PC-3 (cell line): ENCODE measurements around the gene RAPGEF3. TPM values are rescaled to one million over a fixed set of nuclear protein-coding genes. Genes with fewer than 3 reads are reported as not detected.
A peak's percentile ranks its signal among the peaks of the same experiment; 100 is the strongest.

Source experiments
- ATAC-seq: fragments of 200-7000 bp; cut with Tn5 transposase; 2 replicates; pipeline ENCODE4 v1.9.1; 2020; ENCODE audit warnings: mild to moderate bottlenecking, moderate library complexity
- BruUV-seq: library from RNA; stranded (reverse); fragments of 400-500 nt; replicated peaks from 2 replicates; lab custom pipeline; 2021; lab: Mats Ljungman, UMichigan
- CTCF ChIA-PET: fragments of 300-600 bp; sonication (Branson Sonifier 250); formaldehyde crosslinking; loops from one replicate; lab custom pipeline; 2022; ENCODE audit warnings: antibody characterized with exemption; lab: Charles Lee
- POLR2A ChIA-PET: fragments of 300-600 bp; sonication (Branson Sonifier 250); formaldehyde crosslinking; loops from one replicate; lab custom pipeline; 2022; ENCODE audit warnings: antibody characterized with exemption; ENCODE audit not compliant: unreplicated experiment; lab: Charles Lee
- DNase-seq: peaks from one replicate; pipeline ENCODE4 v3.0.0-alpha.2; 2015
- H2AFZ ChIP-seq: fragments of 300-600 bp; sonication (generic); 2 replicates; pipeline ENCODE4 v1.6.0; 2016; ENCODE audit warnings: antibody characterized with exemption, low read length
- H3F3A ChIP-seq: fragments of 300-600 bp; sonication (generic); one replicate; pipeline ENCODE4 v1.6.0; 2017; ENCODE audit warnings: antibody characterized with exemption, low read length, control low read depth, mild to moderate bottlenecking; ENCODE audit not compliant: unreplicated experiment
- H3K27ac ChIP-seq: fragments of 300-600 bp; sonication (generic); 2 replicates; pipeline ENCODE4 v1.5.1; 2016; ENCODE audit warnings: mild to moderate bottlenecking, low read length
- H3K27me3 ChIP-seq: fragments of 300-600 bp; sonication (generic); 2 replicates; pipeline ENCODE4 v1.6.1; 2016; ENCODE audit warnings: low read length, mixed read lengths
- H3K36me3 ChIP-seq: fragments of 300-600 bp; sonication (generic); 2 replicates; pipeline ENCODE4 v1.6.1; 2016; ENCODE audit warnings: low read depth, mixed run types, low read length, mixed read lengths
- H3K4me1 ChIP-seq: fragments of 300-600 bp; sonication (generic); 2 replicates; pipeline ENCODE4 v1.5.1; 2016; ENCODE audit warnings: low read length; ENCODE audit not compliant: insufficient read depth
- H3K4me2 ChIP-seq: fragments of 300-600 bp; sonication (generic); 2 replicates; pipeline ENCODE4 v1.6.0; 2016; ENCODE audit warnings: low read length
- H3K4me3 ChIP-seq: fragments of 300-600 bp; sonication (generic); 2 replicates; pipeline ENCODE4 v1.5.1; 2016; ENCODE audit warnings: mild to moderate bottlenecking, low read length, mixed read lengths
- H3K79me2 ChIP-seq: fragments of 300-600 bp; sonication (generic); 2 replicates; pipeline ENCODE4 v1.6.1; 2017; ENCODE audit warnings: low read length, mixed read lengths
- H3K9ac ChIP-seq: fragments of 300-600 bp; sonication (generic); 2 replicates; pipeline ENCODE4 v1.6.0; 2016; ENCODE audit warnings: mild to moderate bottlenecking, low read length
- H3K9me2 ChIP-seq: fragments of 300-600 bp; sonication (generic); replicated peaks from 2 replicates; pipeline ENCODE4 v1.6.1; 2016; ENCODE audit warnings: mixed run types, low read length, mixed read lengths
- H3K9me3 ChIP-seq: fragments of 300-600 bp; sonication (generic); 2 replicates; pipeline ENCODE4 v1.6.1; 2016; ENCODE audit warnings: low read length, mixed read lengths
- H4K20me1 ChIP-seq: fragments of 300-600 bp; sonication (generic); 2 replicates; pipeline ENCODE4 v1.6.1; 2016; ENCODE audit warnings: low read length, mixed read lengths
- CTCF ChIP-seq: fragments of 300-600 bp; sonication (generic); conservative IDR thresholded peaks from 2 replicates; pipeline ENCODE4 v1.5.1; 2017; ENCODE audit warnings: antibody characterized with exemption, low read depth, mild to moderate bottlenecking, low read length
- EZH2 ChIP-seq: fragments of 300-600 bp; sonication (generic); IDR thresholded peaks from one replicate; pipeline ENCODE4 v1.6.1; 2017; ENCODE audit warnings: antibody characterized with exemption, mild to moderate bottlenecking, low read length; ENCODE audit not compliant: unreplicated experiment
- EZH2phosphoT487 ChIP-seq: fragments of 300-600 bp; sonication (generic); IDR thresholded peaks from 2 replicates; pipeline ENCODE4 v1.6.1; 2018; ENCODE audit warnings: mild to moderate bottlenecking, antibody characterized with exemption, low read length, borderline replicate concordance
- intact Hi-C: fragments of 100-400 bp; cut with micrococcal nuclease; formaldehyde crosslinking; loops from 2 replicates; pipeline ENCODE4 v1.9.0; 2023
- total RNA-seq: library from RNA; depleted of rRNA; stranded (reverse); fragments of >200 nt; gene quantifications from 2 replicates; pipeline ENCODE4 v1.2.3, GENCODE V29; 2014

The RAPGEF3 gene
- total RNA-seq, 1 experiment from 2014 or later, result 6.7 TPM

GRCh38 chr12:47776471-47777143, 17.9 kb upstream of the RAPGEF3 start:
- H3K4me2 ChIP-seq, result no peak overlapping the region
- no peak overlapping the region for H3K4me3 ChIP-seq
- DNase-seq (no peak), ATAC-seq (no peak)
- peaks cover 4% of the 10 kb centered on the region for H3F3A ChIP-seq
- H2AFZ ChIP-seq, result no peak overlapping the region
- H3K27ac ChIP-seq, result peak overlapping the region; percentile 15; the same call in 1 of the 2 replicates
- H3K79me2 ChIP-seq, result peaks cover 15% of the 10 kb centered on the region
- TF ChIP-seq EZH2 (no peak), EZH2phosphoT487 (no peak)
- CTCF ChIA-PET, result no interaction called here
- no peaks in the 10 kb centered on the region for H3K9me2 ChIP-seq
- intact Hi-C loops, result no loop called here
- H3K27me3 ChIP-seq, result no peaks in the 10 kb centered on the region
- H4K20me1 ChIP-seq, result no peaks in the 10 kb centered on the region
- BruUV-seq, result no TSS peak
- peaks cover 32% of the 10 kb centered on the region for H3K4me1 ChIP-seq
- no peaks in the 10 kb centered on the region for H3K36me3 ChIP-seq
- POLR2A ChIA-PET, result interaction anchor here (1.5 kb wide), 1 partner anchor 35 kb away, joined by 4 read pairs; no protein-coding TSS in a partner anchor
- no peak overlapping the region for H3K9ac ChIP-seq
- no peaks in the 10 kb centered on the region for H3K9me3 ChIP-seq

GRCh38 chr12:47775100-47775911, 16.6 kb upstream of the RAPGEF3 start:
- Histone ChIP-seq H3F3A (peaks cover 4% of the 10 kb centered on the region), H3K4me1 (peaks cover 32% of the 10 kb centered on the region), H2AFZ (no peak overlapping the region), H3K79me2 (peaks cover 15% of the 10 kb centered on the region), H3K9me3 (no peaks in the 10 kb centered on the region), H3K9ac (no peak overlapping the region; the same call in 1 of the 2 replicates), H3K4me2 (peak overlapping the region; percentile 9), H3K27ac (no peak overlapping the region), H3K36me3 (no peaks in the 10 kb centered on the region), H3K9me2 (no peaks in the 10 kb centered on the region), H3K27me3 (no peaks in the 10 kb centered on the region), H3K4me3 (no peak overlapping the region), H4K20me1 (no peaks in the 10 kb centered on the region)
- BruUV-seq, result no TSS peak
- no peak for TF ChIP-seq EZH2
- ATAC-seq (no peak), DNase-seq (peak; percentile 60)
- POLR2A ChIA-PET, result interaction anchor here (1.5 kb wide), 1 partner anchor 34 kb away, joined by 4 read pairs; no protein-coding TSS in a partner anchor
- CTCF ChIA-PET, result interaction anchor here (0.6 to 0.8 kb wide), 2 partner anchors 17 to 63 kb away, joined by 3 to 4 read pairs; partner anchors contain the start of gene RAPGEF3
- intact Hi-C loops, result no loop called here

GRCh38 chr12:47774663-47775062, 16.0 kb upstream of the RAPGEF3 start:
- Histone ChIP-seq H3K79me2 (peaks cover 15% of the 10 kb centered on the region), H3K4me1 (peaks cover 32% of the 10 kb centered on the region), H3F3A (peaks cover 1% of the 10 kb centered on the region), H3K9me3 (no peaks in the 10 kb centered on the region), H4K20me1 (no peaks in the 10 kb centered on the region), H2AFZ (no peak overlapping the region), H3K27ac (no peak overlapping the region), H3K4me3 (no peak overlapping the region), H3K27me3 (no peaks in the 10 kb centered on the region), H3K36me3 (no peaks in the 10 kb centered on the region), H3K9ac (no peak overlapping the region), H3K4me2 (peak overlapping the region; percentile 99), H3K9me2 (no peaks in the 10 kb centered on the region)
- no TSS peak for BruUV-seq
- TF ChIP-seq EZH2 (no peak), CTCF (no peak), EZH2phosphoT487 (no peak)
- no peak for DNase-seq
- no peak for ATAC-seq
- intact Hi-C loops, result no loop called here
- CTCF ChIA-PET, result no interaction called here
- POLR2A ChIA-PET, result no interaction called here
